CD14-positive monocyte (primary cell): ENCODE data around the gene R3HDM1. TPM values are rescaled to one million over a fixed set of nuclear protein-coding genes. Genes with fewer than 3 reads are reported as not detected.

ENCODE experiments used
- DNase-seq, 3 donors: peaks; one replicate each; pipeline ENCODE4 v3.0.0-alpha.2; 2011 to 2022
- H2AFZ ChIP-seq: 2 replicates; pipeline ENCODE4 v1.6.0; 2012; ENCODE audit warnings: mild to moderate bottlenecking, low read depth, low read length, inconsistent platforms; ENCODE audit not compliant: insufficient read depth, poor library complexity, severe bottlenecking
- H3K27ac ChIP-seq, 2 donors: 1 replicate in 1 of 2; 2 replicates in 1 of 2; pipeline ENCODE4 v1.5.1; 2012 to 2013; ENCODE audit warnings: low read length in 2 of 2, control low read depth in 1 of 2, inconsistent platforms in 1 of 2, low read depth in 1 of 2, mild to moderate bottlenecking in 1 of 2
- H3K27me3 ChIP-seq, 2 donors: one replicate each; pipeline versions ENCODE4 v1.6.0 to v1.6.1; 2011 to 2013; ENCODE audit warnings: low read length in 2 of 2; ENCODE audit not compliant: control insufficient read depth in 2 of 2, insufficient read depth in 2 of 2
- H3K36me3 ChIP-seq, 2 donors: replicated peaks in 1 of 2; 1 replicate in 1 of 2; 2 replicates in 1 of 2; pipeline versions ENCODE4 v1.5.1 to v1.6.1; 2012 to 2013; ENCODE audit warnings: low read length in 2 of 2, control low read depth in 1 of 2, inconsistent platforms in 1 of 2, mild to moderate bottlenecking in 1 of 2; ENCODE audit not compliant: insufficient read depth in 2 of 2, control insufficient read depth in 1 of 2
- H3K4me1 ChIP-seq, 2 donors: 1 replicate in 1 of 2; 2 replicates in 1 of 2; pipeline versions ENCODE4 v1.5.1 to v1.6.1; 2012 to 2013; ENCODE audit warnings: low read length in 2 of 2, control low read depth in 1 of 2, inconsistent platforms in 1 of 2, mild to moderate bottlenecking in 1 of 2, moderate library complexity in 1 of 2; ENCODE audit not compliant: insufficient read depth in 2 of 2, control insufficient read depth in 1 of 2
- H3K4me2 ChIP-seq: replicated peaks from 2 replicates; pipeline ENCODE3; 2012; ENCODE audit warnings: low read length, moderate library complexity, mild to moderate bottlenecking; ENCODE audit not compliant: poor library complexity, severe bottlenecking; ENCODE audit errors: extremely low read depth
- H3K4me3 ChIP-seq, 3 experiments: fragments of 200-600 bp in 1 of 3; sonication (generic) in 1 of 3; replicated peaks in 1 of 3; 1 replicate in 2 of 3; 2 replicates in 1 of 3; pipeline ENCODE4 v1.5.1; 2011 to 2013; ENCODE audit warnings: low read length in 3 of 3, mild to moderate bottlenecking in 3 of 3, control low read depth in 2 of 3, low read depth in 2 of 3, inconsistent platforms in 1 of 3, moderate library complexity in 1 of 3
- H3K79me2 ChIP-seq: 2 replicates; pipeline ENCODE4 v1.6.0; 2012; ENCODE audit warnings: mild to moderate bottlenecking, control low read depth, inconsistent platforms, low read length, moderate library complexity; ENCODE audit not compliant: insufficient read depth
- H3K9ac ChIP-seq: 2 replicates; pipeline ENCODE4 v1.6.0; 2017; ENCODE audit warnings: low read length, mild to moderate bottlenecking; ENCODE audit not compliant: insufficient read depth, poor library complexity, severe bottlenecking
- H3K9me3 ChIP-seq, 2 donors: replicated peaks in 1 of 2; 1 replicate in 1 of 2; 2 replicates in 1 of 2; pipeline versions ENCODE4 v1.5.1 to v1.6.1; 2012 to 2013; ENCODE audit warnings: low read length in 2 of 2, control low read depth in 1 of 2; ENCODE audit not compliant: control insufficient read depth in 1 of 2, insufficient read depth in 1 of 2
- H4K20me1 ChIP-seq: 2 replicates; pipeline ENCODE4 v1.6.0; 2012; ENCODE audit warnings: mild to moderate bottlenecking, low read length, control low read depth, moderate library complexity; ENCODE audit not compliant: insufficient read depth
- H3K27ac Mint-ChIP-seq, 7 donors: one replicate each; pipeline ENCODE4 v1.8.0; 2020; ENCODE audit warnings: mild to moderate bottlenecking in 7 of 7, mixed read lengths in 7 of 7, moderate library complexity in 6 of 7, inconsistent platforms in 2 of 7
- H3K27me3 Mint-ChIP-seq, 3 donors: one replicate each; pipeline ENCODE4 v1.8.0; 2021 to 2022; ENCODE audit warnings: low read depth in 3 of 3, mild to moderate bottlenecking in 3 of 3, mixed read lengths in 3 of 3, moderate library complexity in 3 of 3, inconsistent platforms in 1 of 3
- H3K36me3 Mint-ChIP-seq, 2 donors: one replicate each; pipeline ENCODE4 v1.8.0; 2020; ENCODE audit warnings: mixed read lengths in 2 of 2, inconsistent platforms in 1 of 2, mild to moderate bottlenecking in 1 of 2
- H3K4me1 Mint-ChIP-seq: one replicate; pipeline ENCODE4 v1.8.0; 2020; ENCODE audit warnings: mild to moderate bottlenecking, mixed read lengths
- H3K4me3 Mint-ChIP-seq, 2 donors: one replicate each; pipeline ENCODE4 v1.8.0; 2020; ENCODE audit warnings: mild to moderate bottlenecking in 2 of 2, mixed read lengths in 2 of 2, moderate library complexity in 1 of 2
- H3K9me3 Mint-ChIP-seq, 7 donors: one replicate each; pipeline ENCODE4 v1.8.0; 2020 to 2022; ENCODE audit warnings: mixed read lengths in 7 of 7, mild to moderate bottlenecking in 6 of 7, moderate library complexity in 6 of 7, inconsistent platforms in 2 of 7
- WGBS: methylation state at CpG from one replicate; pipeline ENCODE4 v1.1.5; 2013; ENCODE audit warnings: missing lambda C conversion rate; ENCODE audit not compliant: insufficient coverage; 5-methylcytosine and 5-hydroxymethylcytosine counted together
- intact Hi-C, 2 donors: fragments of 100-400 bp; cut with micrococcal nuclease; formaldehyde crosslinking; loops; one replicate each; pipeline versions ENCODE4 v1.15.0 to v1.15.1; 2023
- polyA plus RNA-seq, 3 donors: library from polyadenylated mRNA; depleted of rRNA in 1 of 3; unstranded in 2 of 3; stranded (reverse) in 1 of 3; fragments of 300-500 nt in 2 of 3; fragments of >200 nt in 1 of 3; fragmentation: Illumina TruSeq in 2 of 3; gene quantifications; 1 replicate in 2 of 3; 2 replicates in 1 of 3; pipeline ENCODE4 v1.2.3, GENCODE V29; 2012 to 2021
- TF ChIP-seq, protein P1 (sequence below): fragments of 200-600 bp; IDR thresholded peaks from one replicate; pipeline ENCODE4 v1.8.0; 2022; ENCODE audit warnings: antibody characterized with exemption, mild to moderate bottlenecking

Gene R3HDM1
- polyA plus RNA-seq, 3 donors = 5.4 to 24.5 (median 13.1) TPM

DNA sequence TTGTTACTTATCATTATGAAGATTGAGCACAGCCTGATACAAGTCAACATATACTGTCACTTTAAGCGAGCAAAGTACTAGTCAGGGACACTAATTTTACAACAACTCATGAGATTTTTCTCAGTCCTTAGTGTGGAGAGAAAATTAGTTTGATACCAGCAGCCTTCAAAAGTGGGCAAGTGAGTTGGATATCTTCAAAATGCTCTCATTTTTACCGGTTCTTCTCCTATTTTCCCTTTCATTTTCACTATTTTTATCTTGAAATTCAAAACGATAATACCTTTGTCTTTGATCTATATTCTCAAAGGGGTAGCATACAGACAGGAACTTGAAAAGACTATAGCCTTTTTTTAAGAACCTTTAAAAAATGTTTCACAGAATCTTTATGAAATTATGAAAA lies 158.4 kb downstream of the R3HDM1 start:
- Histone ChIP-seq H3K9me3 (no peaks in the 10 kb centered on the region), H3K4me1 (no peaks in the 10 kb centered on the region), H3K27ac (no peak overlapping the region), H3K36me3 (peaks cover 1 to 22% of the 10 kb centered on the region in 2 donors), H4K20me1 (no peaks in the 10 kb centered on the region), H3K79me2 (no peaks in the 10 kb centered on the region), H3K9ac (no peak overlapping the region), H2AFZ (no peak overlapping the region), H3K27me3 (no peaks in the 10 kb centered on the region), H3K4me3 (no peak overlapping the region), H3K4me2 (no peak overlapping the region)
- TF ChIP-seq, protein P1, sequence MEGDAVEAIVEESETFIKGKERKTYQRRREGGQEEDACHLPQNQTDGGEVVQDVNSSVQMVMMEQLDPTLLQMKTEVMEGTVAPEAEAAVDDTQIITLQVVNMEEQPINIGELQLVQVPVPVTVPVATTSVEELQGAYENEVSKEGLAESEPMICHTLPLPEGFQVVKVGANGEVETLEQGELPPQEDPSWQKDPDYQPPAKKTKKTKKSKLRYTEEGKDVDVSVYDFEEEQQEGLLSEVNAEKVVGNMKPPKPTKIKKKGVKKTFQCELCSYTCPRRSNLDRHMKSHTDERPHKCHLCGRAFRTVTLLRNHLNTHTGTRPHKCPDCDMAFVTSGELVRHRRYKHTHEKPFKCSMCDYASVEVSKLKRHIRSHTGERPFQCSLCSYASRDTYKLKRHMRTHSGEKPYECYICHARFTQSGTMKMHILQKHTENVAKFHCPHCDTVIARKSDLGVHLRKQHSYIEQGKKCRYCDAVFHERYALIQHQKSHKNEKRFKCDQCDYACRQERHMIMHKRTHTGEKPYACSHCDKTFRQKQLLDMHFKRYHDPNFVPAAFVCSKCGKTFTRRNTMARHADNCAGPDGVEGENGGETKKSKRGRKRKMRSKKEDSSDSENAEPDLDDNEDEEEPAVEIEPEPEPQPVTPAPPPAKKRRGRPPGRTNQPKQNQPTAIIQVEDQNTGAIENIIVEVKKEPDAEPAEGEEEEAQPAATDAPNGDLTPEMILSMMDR = no peak
- Mint-ChIP-seq H3K36me3 (peaks cover 11 to 32% of the 10 kb centered on the region in 2 donors), H3K4me3 (no peak overlapping the region), H3K27me3 (no peaks in the 10 kb centered on the region), H3K9me3 (no peaks in the 10 kb centered on the region), H3K4me1 (peaks cover 10% of the 10 kb centered on the region), H3K27ac (no peak overlapping the region)
- DNase-seq = no peak
- intact Hi-C loops = no loop called here
- no CpG with 5 or more reads among the region's 3 CpGs for WGBS

DNA sequence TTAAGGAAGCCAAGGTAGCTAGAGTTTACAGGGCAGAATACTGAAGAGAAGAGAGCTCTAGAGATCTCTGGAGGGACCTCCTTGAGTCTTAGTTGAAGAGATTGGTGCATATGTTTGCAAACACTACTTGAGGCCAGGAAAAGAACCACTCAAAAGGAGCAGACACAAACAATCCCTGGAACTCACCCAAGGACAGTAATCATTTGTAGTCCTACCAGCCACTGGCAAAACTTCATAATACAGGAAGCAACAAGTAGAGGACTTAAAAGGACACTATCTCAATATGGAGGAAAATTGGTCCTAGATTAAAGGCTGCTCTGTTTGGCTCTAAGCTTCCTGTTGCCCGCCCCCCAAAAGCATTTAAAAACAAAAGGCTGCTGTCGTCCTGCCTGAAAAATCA lies 163.4 kb downstream of the R3HDM1 start:
- H3K4me3 Mint-ChIP-seq = no peak overlapping the region
- Histone ChIP-seq H2AFZ (no peak overlapping the region), H3K36me3 (peaks cover 0 to 10% of the 10 kb centered on the region in 2 donors), H3K9ac (no peak overlapping the region), H4K20me1 (no peaks in the 10 kb centered on the region), H3K4me3 (no peak overlapping the region), H3K4me1 (no peaks in the 10 kb centered on the region), H3K27me3 (no peaks in the 10 kb centered on the region), H3K9me3 (no peaks in the 10 kb centered on the region), H3K27ac (no peak overlapping the region), H3K79me2 (no peaks in the 10 kb centered on the region), H3K4me2 (no peak overlapping the region)
- no peaks in the 10 kb centered on the region for H3K27me3 Mint-ChIP-seq
- intact Hi-C loops = no loop called here
- H3K9me3 Mint-ChIP-seq = no peaks in the 10 kb centered on the region
- H3K36me3 Mint-ChIP-seq = peaks cover 17 to 22% of the 10 kb centered on the region in 2 donors
- H3K27ac Mint-ChIP-seq = peak overlapping the region in 1 of 7 donors; percentile 3
- 93% methylated on average over 2 of the region's 2 CpGs for WGBS
- H3K4me1 Mint-ChIP-seq = no peaks in the 10 kb centered on the region
- no peak for DNase-seq
- TF ChIP-seq, protein P1 = no peak
